Measurements from ENCODE around the gene PBX3. TPM values are rescaled to one million over a fixed set of nuclear protein-coding genes. Genes with fewer than 3 reads are reported as not detected.

The PBX3 gene
- polyA plus RNA-seq, 1 donor (not counting 4 experiments of a cell fraction or from before 2014, with no cell fraction given), result 26.3 TPM

DNA sequence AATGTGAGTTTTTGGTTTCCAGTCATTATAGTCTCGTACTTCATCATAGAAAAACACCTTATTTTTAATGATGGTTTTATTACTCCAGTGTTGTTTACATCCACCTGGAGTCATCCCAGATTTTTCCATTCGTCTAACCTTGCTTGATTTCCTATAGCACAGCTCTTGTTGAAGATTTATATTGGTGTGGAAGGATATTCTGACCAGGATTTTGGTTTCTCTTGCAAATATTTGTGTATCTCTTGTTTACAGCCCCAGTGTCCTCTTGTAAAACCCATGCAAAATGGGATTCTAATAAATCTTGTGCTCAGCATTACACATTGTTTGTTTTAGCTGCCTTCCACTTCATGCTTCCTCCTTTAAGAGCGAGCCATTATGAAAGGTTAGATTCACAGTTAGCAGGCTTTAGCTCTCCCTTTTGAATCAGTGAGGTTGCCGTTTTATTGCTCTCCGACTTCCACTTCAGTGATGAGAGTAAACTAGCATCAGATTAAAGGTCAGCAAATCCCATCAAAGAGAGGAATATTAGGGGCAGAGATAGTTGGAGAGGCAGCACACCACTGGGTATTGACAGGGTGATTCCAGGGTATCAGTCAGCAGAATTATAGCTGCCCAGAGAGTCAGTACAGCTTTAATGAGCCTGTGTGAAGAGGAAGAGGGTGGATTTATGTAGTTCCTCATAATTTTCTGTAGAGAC lies 157.1 kb downstream of the PBX3 start:
- H3K27ac ChIP-seq (ENCODE audit: control insufficient read depth, insufficient read depth, low read length), result no peak overlapping the region
- peaks cover 18% of the 10 kb centered on the region for H3K79me2 ChIP-seq (ENCODE audit: control insufficient read depth, insufficient read depth, low read length)
- H3K9me3 ChIP-seq (ENCODE audit: control insufficient read depth, low read depth, low read length), result no peaks in the 10 kb centered on the region
- no peak overlapping the region for H2AFZ ChIP-seq (ENCODE audit: control insufficient read depth, low read length)
- no peaks in the 10 kb centered on the region for H4K20me1 ChIP-seq (ENCODE audit: control insufficient read depth, extremely low read depth, insufficient read depth, low read length)
- no peak for TF ChIP-seq EZH2 (IDR thresholded peaks at IDR 0.05; ENCODE audit: low read length)
- no peak for TF ChIP-seq CTCF (optimal IDR thresholded peaks at IDR 0.05 in 1 of 3, IDR thresholded peaks at IDR 0.05 in 1 of 3, conservative IDR thresholded peaks at IDR 0.05 in 1 of 3; ENCODE audit: extremely low read depth in 1 of 3, insufficient read depth in 2 of 3, low read length in 3 of 3)
- no peak for FAIRE-seq
- no peaks in the 10 kb centered on the region for H3K27me3 ChIP-seq (ENCODE audit: control insufficient read depth, extremely low read depth, insufficient read depth, low read length)
- no peak overlapping the region for H3K4me3 ChIP-seq (ENCODE audit: control insufficient read depth in 2 of 3, extremely low read depth in 1 of 3, insufficient read depth in 2 of 3, low read depth in 1 of 3, low read length in 3 of 3)
- H3K9ac ChIP-seq (ENCODE audit: control insufficient read depth, extremely low read depth, insufficient read depth, low read length), result no peak overlapping the region
- no peaks in the 10 kb centered on the region for H3K9me1 ChIP-seq (ENCODE audit: control insufficient read depth, extremely low read depth, insufficient read depth, low read length)
- no peaks in the 10 kb centered on the region for H3K36me3 ChIP-seq (ENCODE audit: control insufficient read depth in 2 of 2, extremely low read depth in 1 of 2, insufficient read depth in 2 of 2, low read length in 2 of 2)
- no peak overlapping the region for H3K4me2 ChIP-seq (ENCODE audit: control insufficient read depth, extremely low read depth, insufficient read depth, low read depth, low read length)
- dilution Hi-C loops (cut with MboI; ENCODE audit: extremely low pct_ligation_motif_present, low sequenced_read_pairs), result no loop called here
- H3K4me1 ChIP-seq (ENCODE audit: control insufficient read depth, extremely low read depth, insufficient read depth, low read length), result peaks cover 6% of the 10 kb centered on the region
- DNase-seq (ENCODE audit: low read depth, low spot score), result no peak

- no peak for FAIRE-seq
Observed at GRCh38 chr9:125906144-125906543, 159.0 kb downstream of the PBX3 start.

GRCh38 chr9:125906893-125907292 lies 159.7 kb downstream of the PBX3 start:
- Histone ChIP-seq H3K9ac (ENCODE audit: control insufficient read depth, extremely low read depth, insufficient read depth, low read length) (no peak overlapping the region), H3K36me3 (ENCODE audit: control insufficient read depth in 2 of 2, extremely low read depth in 1 of 2, insufficient read depth in 2 of 2, low read length in 2 of 2) (no peaks in the 10 kb centered on the region), H2AFZ (ENCODE audit: control insufficient read depth, low read length) (no peak overlapping the region), H3K9me1 (ENCODE audit: control insufficient read depth, extremely low read depth, insufficient read depth, low read length) (no peaks in the 10 kb centered on the region), H3K9me3 (ENCODE audit: control insufficient read depth, low read depth, low read length) (no peaks in the 10 kb centered on the region), H4K20me1 (ENCODE audit: control insufficient read depth, extremely low read depth, insufficient read depth, low read length) (no peaks in the 10 kb centered on the region), H3K4me2 (ENCODE audit: control insufficient read depth, extremely low read depth, insufficient read depth, low read depth, low read length) (no peak overlapping the region), H3K4me1 (ENCODE audit: control insufficient read depth, extremely low read depth, insufficient read depth, low read length) (peaks cover 3% of the 10 kb centered on the region), H3K79me2 (ENCODE audit: control insufficient read depth, insufficient read depth, low read length) (peaks cover 16% of the 10 kb centered on the region), H3K27me3 (ENCODE audit: control insufficient read depth, extremely low read depth, insufficient read depth, low read length) (no peaks in the 10 kb centered on the region), H3K27ac (ENCODE audit: control insufficient read depth, insufficient read depth, low read length) (no peak overlapping the region), H3K4me3 (ENCODE audit: control insufficient read depth in 2 of 3, extremely low read depth in 1 of 3, insufficient read depth in 2 of 3, low read depth in 1 of 3, low read length in 3 of 3) (no peak overlapping the region)
- peak; percentile 76 for FAIRE-seq
- dilution Hi-C loops (cut with MboI; ENCODE audit: extremely low pct_ligation_motif_present, low sequenced_read_pairs), result no loop called here
- no peak for DNase-seq (ENCODE audit: low read depth, low spot score)
- TF ChIP-seq CTCF (optimal IDR thresholded peaks at IDR 0.05 in 1 of 3, IDR thresholded peaks at IDR 0.05 in 1 of 3, conservative IDR thresholded peaks at IDR 0.05 in 1 of 3; ENCODE audit: extremely low read depth in 1 of 3, insufficient read depth in 2 of 3, low read length in 3 of 3) (no peak), EZH2 (IDR thresholded peaks at IDR 0.05; ENCODE audit: low read length) (no peak)

More at GRCh38 chr9:125906144-125906543, 159.0 kb downstream of the PBX3 start:
- Histone ChIP-seq H3K36me3 (ENCODE audit: control insufficient read depth in 2 of 2, extremely low read depth in 1 of 2, insufficient read depth in 2 of 2, low read length in 2 of 2) (no peaks in the 10 kb centered on the region), H3K79me2 (ENCODE audit: control insufficient read depth, insufficient read depth, low read length) (peaks cover 16% of the 10 kb centered on the region), H3K9me3 (ENCODE audit: control insufficient read depth, low read depth, low read length) (no peaks in the 10 kb centered on the region), H3K9ac (ENCODE audit: control insufficient read depth, extremely low read depth, insufficient read depth, low read length) (no peak overlapping the region), H3K27ac (ENCODE audit: control insufficient read depth, insufficient read depth, low read length) (no peak overlapping the region), H4K20me1 (ENCODE audit: control insufficient read depth, extremely low read depth, insufficient read depth, low read length) (no peaks in the 10 kb centered on the region), H3K9me1 (ENCODE audit: control insufficient read depth, extremely low read depth, insufficient read depth, low read length) (no peaks in the 10 kb centered on the region), H3K4me3 (ENCODE audit: control insufficient read depth in 2 of 3, extremely low read depth in 1 of 3, insufficient read depth in 2 of 3, low read depth in 1 of 3, low read length in 3 of 3) (no peak overlapping the region), H2AFZ (ENCODE audit: control insufficient read depth, low read length) (no peak overlapping the region), H3K4me2 (ENCODE audit: control insufficient read depth, extremely low read depth, insufficient read depth, low read depth, low read length) (no peak overlapping the region), H3K27me3 (ENCODE audit: control insufficient read depth, extremely low read depth, insufficient read depth, low read length) (no peaks in the 10 kb centered on the region), H3K4me1 (ENCODE audit: control insufficient read depth, extremely low read depth, insufficient read depth, low read length) (peaks cover 6% of the 10 kb centered on the region)
- dilution Hi-C loops (cut with MboI; ENCODE audit: extremely low pct_ligation_motif_present, low sequenced_read_pairs), result no loop called here
- no peak for DNase-seq (ENCODE audit: low read depth, low spot score)
- no peak for TF ChIP-seq EZH2 (IDR thresholded peaks at IDR 0.05; ENCODE audit: low read length)
